ENCODE data around the gene SMARCD3.

SMARCD3 gene

GRCh38 chr7:151252561-151252835 is 4.0 kb upstream of the SMARCD3 start:
- no peak for DNase-seq (ENCODE audit: extremely low spot score)
- POLR2A ChIA-PET: interaction anchor here (0.9 to 4.4 kb wide), 14 partner anchors 9 to 172 kb away, joined by 3 to 29 read pairs (median 4); partner anchors contain the start of genes ABCF2, CHPF2 and FASTK
- no peak for TF ChIP-seq BHLHE40 (IDR thresholded peaks at IDR 0.05; ENCODE audit: borderline replicate concordance)
- TF ChIP-seq FOXM1 (IDR thresholded peaks at IDR 0.05; ENCODE audit: borderline replicate concordance): no peak
- no peak for TF ChIP-seq NFRKB (IDR thresholded peaks at IDR 0.05)
- no peak for TF ChIP-seq SP1 (IDR thresholded peaks at IDR 0.05)
- TF ChIP-seq SUZ12 (IDR thresholded peaks at IDR 0.05): no peak
- no peak for TF ChIP-seq FOXA1 (IDR thresholded peaks at IDR 0.05)
- TF ChIP-seq CTBP1 (IDR thresholded peaks at IDR 0.05; ENCODE audit: borderline replicate concordance): no peak
- no peak for TF ChIP-seq FOXK2 (IDR thresholded peaks at IDR 0.05)
- TF ChIP-seq HDGF (IDR thresholded peaks at IDR 0.05; ENCODE audit: borderline replicate concordance): no peak
- no peak for TF ChIP-seq PKNOX1 (IDR thresholded peaks at IDR 0.05)
- no peak for TF ChIP-seq L3MBTL2 (conservative IDR thresholded peaks at IDR 0.05)
- TF ChIP-seq ELF4 (IDR thresholded peaks at IDR 0.05): no peak
- no peak for TF ChIP-seq LEF1 (IDR thresholded peaks at IDR 0.05; ENCODE audit: borderline replicate concordance)
- TF ChIP-seq ZNF384 (IDR thresholded peaks at IDR 0.05): no peak
- TF ChIP-seq ARNT (IDR thresholded peaks at IDR 0.05): no peak
- no peak for TF ChIP-seq TARDBP (IDR thresholded peaks at IDR 0.05)
- CTCF ChIA-PET: interaction anchor here (0.6 to 2.0 kb wide), 3 partner anchors 8 to 85 kb away, joined by 3 to 9 read pairs (median 3); partner anchors contain the start of gene GBX1

- TF ChIP-seq SUZ12 (IDR thresholded peaks at IDR 0.05) (no peak), SP1 (IDR thresholded peaks at IDR 0.05) (no peak), ELF4 (IDR thresholded peaks at IDR 0.05) (no peak), FOXM1 (IDR thresholded peaks at IDR 0.05; ENCODE audit: borderline replicate concordance) (peak; percentile 68; the same call in 1 of the 2 replicates), FOXA1 (IDR thresholded peaks at IDR 0.05) (no peak), FOXK2 (IDR thresholded peaks at IDR 0.05) (no peak), NFRKB (IDR thresholded peaks at IDR 0.05) (no peak), LEF1 (IDR thresholded peaks at IDR 0.05; ENCODE audit: borderline replicate concordance) (no peak), BHLHE40 (IDR thresholded peaks at IDR 0.05; ENCODE audit: borderline replicate concordance) (no peak), L3MBTL2 (conservative IDR thresholded peaks at IDR 0.05) (peak; percentile 35; the same call in 1 of the 2 replicates), TARDBP (IDR thresholded peaks at IDR 0.05) (no peak), ZNF384 (IDR thresholded peaks at IDR 0.05) (no peak), PKNOX1 (IDR thresholded peaks at IDR 0.05) (no peak), HDGF (IDR thresholded peaks at IDR 0.05; ENCODE audit: borderline replicate concordance) (no peak; the same call in 1 of the 2 replicates), ARNT (IDR thresholded peaks at IDR 0.05) (0 out of 2 replicates have a peak, but pooled peaks have one; percentile 41), CTBP1 (IDR thresholded peaks at IDR 0.05; ENCODE audit: borderline replicate concordance) (no peak)
- DNase-seq (ENCODE audit: extremely low spot score): peak; percentile 87
- CTCF ChIA-PET: interaction anchor here (0.7 to 2.0 kb wide), 4 partner anchors 8 to 84 kb away, joined by 3 to 9 read pairs (median 3); partner anchors contain the start of gene GBX1
- POLR2A ChIA-PET: interaction anchor here (0.6 to 4.4 kb wide), 18 partner anchors 8 to 172 kb away, joined by 3 to 29 read pairs (median 4); partner anchors contain the start of genes ABCF2, CHPF2, FASTK and NUB1
These were observed 3.4 kb upstream of the SMARCD3 start for GRCh38 chr7:151251689-151252560.

GRCh38 chr7:151251328-151251688 is 2.8 kb upstream of the SMARCD3 start:
- no peak for DNase-seq (ENCODE audit: extremely low spot score)
- peak; percentile 41 for TF ChIP-seq L3MBTL2 (conservative IDR thresholded peaks at IDR 0.05)
- 0 out of 2 replicates have a peak, but pooled peaks have one; percentile 61 for TF ChIP-seq HDGF (IDR thresholded peaks at IDR 0.05; ENCODE audit: borderline replicate concordance)
- no peak for TF ChIP-seq FOXM1 (IDR thresholded peaks at IDR 0.05; ENCODE audit: borderline replicate concordance)
- TF ChIP-seq SUZ12 (IDR thresholded peaks at IDR 0.05): no peak
- no peak for TF ChIP-seq TARDBP (IDR thresholded peaks at IDR 0.05)
- TF ChIP-seq CTBP1 (IDR thresholded peaks at IDR 0.05; ENCODE audit: borderline replicate concordance): no peak
- ChIA-PET CTCF (interaction anchor here (0.9 to 1.1 kb wide), 2 partner anchors 28 to 117 kb away, joined by 3 read pairs; no protein-coding TSS in a partner anchor), POLR2A (interaction anchor here (0.9 to 4.4 kb wide), 8 partner anchors 9 to 50 kb away, joined by 3 to 29 read pairs (median 4); partner anchors contain the start of genes ABCF2 and CHPF2)

- DNase-seq (ENCODE audit: extremely low spot score): no peak
- POLR2A ChIA-PET: interaction anchor here (0.7 to 4.4 kb wide), 6 partner anchors 12 to 32 kb away, joined by 3 to 29 read pairs (median 10); partner anchors contain the start of genes ABCF2 and CHPF2
- no peak for TF ChIP-seq PKNOX1 (IDR thresholded peaks at IDR 0.05)
- TF ChIP-seq HDGF (IDR thresholded peaks at IDR 0.05; ENCODE audit: borderline replicate concordance): no peak
- no peak for TF ChIP-seq TARDBP (IDR thresholded peaks at IDR 0.05)
- TF ChIP-seq SUZ12 (IDR thresholded peaks at IDR 0.05): no peak
- TF ChIP-seq LEF1 (IDR thresholded peaks at IDR 0.05; ENCODE audit: borderline replicate concordance): no peak
- no peak for TF ChIP-seq L3MBTL2 (conservative IDR thresholded peaks at IDR 0.05)
- TF ChIP-seq ZNF384 (IDR thresholded peaks at IDR 0.05): no peak
- no peak for TF ChIP-seq FOXM1 (IDR thresholded peaks at IDR 0.05; ENCODE audit: borderline replicate concordance)
- CTCF ChIA-PET: interaction anchor here (0.6 to 1.1 kb wide), 3 partner anchors 29 to 118 kb away, joined by 3 read pairs; no protein-coding TSS in a partner anchor
These were observed 2.0 kb upstream of the SMARCD3 start for GRCh38 chr7:151250181-151251132.

Data from HEK293T (cell line).